Skeletal muscle satellite cell (primary cell): ENCODE results near the gene RAD51B.

Experiments
- H3K27me3 ChIP-seq: 2 replicates; pipeline ENCODE4 v1.7.0; 2013; ENCODE audit warnings: low read length; ENCODE audit not compliant: control insufficient read depth, insufficient read depth
- H3K36me3 ChIP-seq: 2 replicates; pipeline ENCODE4 v1.7.0; 2013; ENCODE audit warnings: mild to moderate bottlenecking, control low read depth, low read length; ENCODE audit not compliant: insufficient read depth
- H3K4me1 ChIP-seq: 2 replicates; pipeline ENCODE4 v1.7.0; 2013; ENCODE audit warnings: low read length; ENCODE audit not compliant: control insufficient read depth, insufficient read depth
- H3K4me2 ChIP-seq: 2 replicates; pipeline ENCODE4 v1.7.0; 2013; ENCODE audit warnings: mild to moderate bottlenecking, low read length
- H3K4me3 ChIP-seq: 2 replicates; pipeline ENCODE4 v1.7.0; 2013; ENCODE audit warnings: low read length
- H3K9ac ChIP-seq: 2 replicates; pipeline ENCODE4 v1.7.0; 2013; ENCODE audit warnings: mild to moderate bottlenecking, low read depth, low read length, moderate library complexity
- H3K9me3 ChIP-seq: replicated peaks from 2 replicates; pipeline ENCODE4 v1.7.0; 2013; ENCODE audit warnings: mild to moderate bottlenecking, control low read depth, low read length

The RAD51B gene

GRCh38 chr14:68160779-68161546, 341.4 kb downstream of the RAD51B start:
- H3K9ac ChIP-seq: no peak overlapping the region
- H3K4me2 ChIP-seq: no peak overlapping the region
- H3K27me3 ChIP-seq: no peaks in the 10 kb centered on the region
- no peak overlapping the region for H3K4me3 ChIP-seq
- H3K4me1 ChIP-seq: peaks cover 8% of the 10 kb centered on the region
- no peaks in the 10 kb centered on the region for H3K36me3 ChIP-seq
- H3K9me3 ChIP-seq: no peaks in the 10 kb centered on the region

DNA sequence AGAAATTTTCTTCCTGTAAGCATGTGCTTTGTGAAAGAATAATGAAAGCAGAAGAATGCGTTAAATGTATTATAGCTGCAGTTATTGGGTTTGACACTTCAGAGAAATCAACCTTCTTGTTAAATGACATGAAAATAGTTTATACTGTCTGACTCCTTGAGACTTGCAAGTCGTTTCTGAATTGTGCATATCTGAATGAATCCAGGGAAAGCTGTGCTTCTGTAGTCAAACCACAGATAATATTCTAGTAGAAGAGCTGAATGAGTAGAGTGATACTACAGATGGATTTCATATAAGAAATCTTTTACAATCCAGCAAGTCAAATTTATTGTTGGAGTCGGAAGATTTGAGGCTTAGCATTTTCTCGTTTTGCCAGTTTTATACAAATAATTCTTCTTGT, 343.3 kb downstream of the RAD51B start:
- peaks cover 6% of the 10 kb centered on the region for H3K4me1 ChIP-seq
- no peak overlapping the region for H3K4me2 ChIP-seq
- no peaks in the 10 kb centered on the region for H3K27me3 ChIP-seq
- no peak overlapping the region for H3K4me3 ChIP-seq
- H3K9ac ChIP-seq: no peak overlapping the region
- no peaks in the 10 kb centered on the region for H3K36me3 ChIP-seq
- H3K9me3 ChIP-seq: no peaks in the 10 kb centered on the region

- Histone ChIP-seq H3K9me3 (no peaks in the 10 kb centered on the region), H3K4me1 (peaks cover 6% of the 10 kb centered on the region), H3K4me3 (no peak overlapping the region), H3K4me2 (no peak overlapping the region), H3K27me3 (no peaks in the 10 kb centered on the region), H3K36me3 (no peaks in the 10 kb centered on the region), H3K9ac (no peak overlapping the region)
These were observed 345.1 kb downstream of the RAD51B start for GRCh38 chr14:68164711-68165113.

- peaks cover 6% of the 10 kb centered on the region for H3K4me1 ChIP-seq
- H3K36me3 ChIP-seq: no peaks in the 10 kb centered on the region
- no peak overlapping the region for H3K9ac ChIP-seq
- no peaks in the 10 kb centered on the region for H3K9me3 ChIP-seq
- no peak overlapping the region for H3K4me3 ChIP-seq
- no peaks in the 10 kb centered on the region for H3K27me3 ChIP-seq
- no peak overlapping the region for H3K4me2 ChIP-seq
These were observed 345.8 kb downstream of the RAD51B start for GRCh38 chr14:68165274-68165843.

- H3K9me3 ChIP-seq: no peaks in the 10 kb centered on the region
- H3K4me2 ChIP-seq: no peak overlapping the region
- no peaks in the 10 kb centered on the region for H3K36me3 ChIP-seq
- no peak overlapping the region for H3K4me3 ChIP-seq
- peaks cover 7% of the 10 kb centered on the region for H3K4me1 ChIP-seq
- H3K9ac ChIP-seq: no peak overlapping the region
- no peaks in the 10 kb centered on the region for H3K27me3 ChIP-seq
These were observed 347.3 kb downstream of the RAD51B start for GRCh38 chr14:68166731-68167382.

GRCh38 chr14:68167383-68168087, 348.0 kb downstream of the RAD51B start:
- H3K4me1 ChIP-seq: peaks cover 14% of the 10 kb centered on the region
- H3K9ac ChIP-seq: no peak overlapping the region
- H3K4me2 ChIP-seq: no peak overlapping the region
- H3K4me3 ChIP-seq: no peak overlapping the region
- no peaks in the 10 kb centered on the region for H3K36me3 ChIP-seq
- no peaks in the 10 kb centered on the region for H3K27me3 ChIP-seq
- H3K9me3 ChIP-seq: no peaks in the 10 kb centered on the region

DNA sequence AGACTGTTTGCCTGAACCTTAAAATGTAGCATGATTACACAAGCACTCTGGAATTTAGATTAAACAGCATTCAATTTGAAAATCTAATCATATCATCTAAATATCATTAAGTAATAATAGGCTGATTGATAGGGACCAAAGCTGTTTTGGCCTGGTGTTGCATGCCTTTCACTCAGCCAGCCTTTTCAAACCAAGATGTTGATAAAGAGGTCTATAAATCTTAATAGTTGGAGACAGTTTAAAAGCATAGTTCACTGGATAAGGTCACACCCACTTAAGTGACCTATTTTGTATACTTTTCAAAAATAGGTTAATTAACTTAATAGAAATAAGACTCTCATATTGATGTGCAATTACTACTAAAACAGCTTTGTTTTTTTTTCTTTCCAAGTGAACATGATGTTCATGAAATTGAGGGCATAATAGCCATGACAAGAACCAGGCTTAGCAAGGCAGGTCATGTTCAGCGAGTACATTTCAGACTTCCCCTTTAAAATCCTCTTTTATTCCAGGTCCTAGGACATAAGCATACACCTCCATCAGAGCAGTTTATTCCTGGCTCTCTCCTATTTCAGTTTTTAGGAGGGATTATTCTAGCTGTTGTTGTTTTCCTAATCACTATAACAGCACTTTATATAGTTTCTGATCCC, 349.0 kb downstream of the RAD51B start:
- Histone ChIP-seq H3K9me3 (no peaks in the 10 kb centered on the region), H3K9ac (no peak overlapping the region), H3K4me3 (no peak overlapping the region), H3K36me3 (no peaks in the 10 kb centered on the region), H3K27me3 (no peaks in the 10 kb centered on the region), H3K4me1 (peaks cover 23% of the 10 kb centered on the region), H3K4me2 (no peak overlapping the region)

DNA sequence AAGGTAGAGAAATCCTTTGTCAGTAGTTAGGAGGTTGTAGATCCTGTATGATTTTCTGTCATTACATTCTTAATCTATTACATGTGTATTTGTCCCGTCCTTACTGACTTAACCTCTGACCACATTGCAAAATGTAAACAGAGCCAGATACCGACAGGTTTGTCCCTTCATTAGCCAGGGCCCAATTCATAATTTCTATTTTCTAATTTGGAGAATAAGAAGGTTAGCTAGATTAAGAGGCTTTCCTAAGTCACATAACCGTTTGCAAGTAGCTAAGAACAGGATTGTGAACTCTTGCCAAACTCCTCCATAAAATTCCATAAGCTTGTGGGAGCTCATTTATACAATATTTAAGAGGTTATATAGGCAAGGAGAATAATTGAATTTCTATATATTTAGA, 352.6 kb downstream of the RAD51B start:
- H3K9ac ChIP-seq: no peak overlapping the region
- H3K27me3 ChIP-seq: no peaks in the 10 kb centered on the region
- no peak overlapping the region for H3K4me3 ChIP-seq
- H3K4me2 ChIP-seq: no peak overlapping the region
- H3K36me3 ChIP-seq: no peaks in the 10 kb centered on the region
- H3K9me3 ChIP-seq: no peaks in the 10 kb centered on the region
- peaks cover 28% of the 10 kb centered on the region for H3K4me1 ChIP-seq

DNA sequence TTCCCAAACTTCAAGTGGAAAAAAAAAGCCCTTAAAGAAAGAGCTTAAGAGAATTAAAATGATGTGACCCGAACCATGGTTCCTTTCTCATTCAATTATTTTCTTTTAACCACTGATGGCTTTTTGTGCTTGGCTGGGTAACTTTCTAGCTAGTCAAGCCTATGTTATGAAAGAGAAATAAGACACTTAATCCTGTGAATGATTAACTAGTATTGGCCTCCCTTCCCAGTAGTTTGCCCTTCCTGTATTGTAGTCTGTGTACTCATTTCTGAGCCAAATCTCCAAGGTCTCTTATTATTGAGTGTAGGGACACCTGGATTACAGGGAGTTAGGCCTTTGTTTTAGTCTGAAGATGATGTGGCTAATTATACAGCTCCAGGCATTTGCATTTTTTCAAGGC, 353.0 kb downstream of the RAD51B start:
- H3K27me3 ChIP-seq: no peaks in the 10 kb centered on the region
- H3K36me3 ChIP-seq: no peaks in the 10 kb centered on the region
- H3K4me2 ChIP-seq: no peak overlapping the region
- H3K4me3 ChIP-seq: no peak overlapping the region
- no peak overlapping the region for H3K9ac ChIP-seq
- peaks cover 28% of the 10 kb centered on the region for H3K4me1 ChIP-seq
- H3K9me3 ChIP-seq: no peaks in the 10 kb centered on the region

DNA sequence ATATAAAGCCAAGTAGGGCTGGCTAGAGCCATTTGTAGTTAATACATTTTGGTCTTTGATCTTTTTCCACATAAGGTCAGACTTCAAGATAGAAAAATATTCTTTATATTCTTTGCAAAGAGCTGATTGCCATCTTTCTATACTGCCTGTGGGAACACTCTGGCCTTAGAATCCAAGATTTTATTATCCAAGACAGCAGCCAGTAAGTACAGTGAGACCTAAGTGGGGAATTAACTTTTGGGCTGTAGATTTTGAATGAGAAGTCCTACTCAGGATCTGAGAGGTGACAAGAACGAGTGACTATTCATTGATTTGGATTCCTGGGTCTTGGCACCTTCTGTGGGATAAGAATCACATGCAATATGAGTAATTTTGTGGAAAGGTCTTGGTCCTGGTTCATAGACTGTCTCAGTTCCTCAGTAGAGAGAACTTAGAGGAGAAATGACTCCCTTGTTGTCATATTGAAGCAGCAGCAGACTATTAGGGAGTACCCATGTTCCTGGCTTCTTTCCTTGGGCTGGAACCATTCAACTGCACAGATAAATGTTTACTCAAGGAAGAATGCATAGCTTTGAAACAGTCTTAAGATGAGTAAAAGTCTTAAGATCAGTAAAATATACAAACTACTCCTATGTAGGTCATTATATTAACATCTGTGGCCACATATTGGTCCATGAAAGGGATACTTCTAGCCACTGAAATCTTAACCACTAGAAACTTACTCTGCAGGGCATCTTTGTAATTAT, 353.8 kb downstream of the RAD51B start:
- H3K36me3 ChIP-seq: no peaks in the 10 kb centered on the region
- H3K4me2 ChIP-seq: peak overlapping the region; percentile 16
- no peaks in the 10 kb centered on the region for H3K27me3 ChIP-seq
- H3K9ac ChIP-seq: no peak overlapping the region
- H3K9me3 ChIP-seq: no peaks in the 10 kb centered on the region
- no peak overlapping the region for H3K4me3 ChIP-seq
- H3K4me1 ChIP-seq: peaks cover 35% of the 10 kb centered on the region
